Measurements from ENCODE around the gene RAB11B. TPM values are rescaled to one million over a fixed set of nuclear protein-coding genes. Genes with fewer than 3 reads are reported as not detected.

The RAB11B gene
- total RNA-seq, 1 experiment from 2014 or later: 140 TPM

DNA sequence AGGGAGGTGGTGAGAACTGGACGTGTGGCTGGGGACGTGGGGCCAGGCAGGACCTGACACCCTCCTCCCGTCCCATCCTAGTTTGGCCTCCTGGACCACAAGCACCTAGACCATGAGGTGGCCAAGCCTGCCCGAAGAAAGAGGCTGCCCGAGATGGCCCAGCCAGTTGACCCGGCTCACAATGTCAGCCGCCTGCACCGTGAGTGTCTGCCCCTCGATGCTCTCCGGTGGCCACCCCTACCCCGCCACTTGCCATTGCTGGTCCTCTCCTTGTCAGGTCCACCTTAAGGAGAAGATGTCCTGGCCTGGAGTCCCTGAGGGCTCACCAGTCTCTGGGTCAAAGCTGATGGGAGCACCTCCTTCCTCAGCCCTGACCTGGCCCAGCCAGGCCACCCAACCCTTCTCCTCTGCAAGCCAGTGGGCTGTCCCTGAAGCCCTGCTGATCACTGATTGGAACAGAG, 24.0 kb upstream of the RAB11B start:
- Histone ChIP-seq H3K36me3 (ENCODE audit: control insufficient read depth in 1 of 2, insufficient read depth in 2 of 2, low read length in 2 of 2) (no peaks in the 10 kb centered on the region; a peak in 1 of 4 replicates), H3K79me2 (ENCODE audit: insufficient read depth, low read length) (no peaks in the 10 kb centered on the region), H2AFZ (ENCODE audit: low read depth, low read length, poor library complexity, severe bottlenecking) (no peak overlapping the region), H4K20me1 (ENCODE audit: insufficient read depth) (no peaks in the 10 kb centered on the region), H3K9me2 (ENCODE audit: insufficient read depth) (no peaks in the 10 kb centered on the region), H3K4me3 (replicated peaks in 1 of 2; ENCODE audit: low read depth in 1 of 2, low read length in 2 of 2) (no peak overlapping the region; a peak in 1 of 4 replicates), H3K4me1 (ENCODE audit: control insufficient read depth in 1 of 2, insufficient read depth in 2 of 2, low read length in 2 of 2) (peaks cover 39 to 65% of the 10 kb centered on the region in 2 experiments), H3K9ac (ENCODE audit: low read length) (no peak overlapping the region), H3K4me2 (ENCODE audit: low read length) (peak overlapping the region; percentile 100; the same call in 1 of the 2 replicates), H3K27ac (ENCODE audit: low read depth, low read length) (no peak overlapping the region), H3K9me3 (ENCODE audit: control insufficient read depth in 1 of 2, insufficient read depth in 1 of 2, low read depth in 1 of 2, low read length in 2 of 2) (no peaks in the 10 kb centered on the region), H3K27me3 (ENCODE audit: insufficient read depth, low read length) (no peaks in the 10 kb centered on the region)
- POLR2A ChIA-PET: interaction anchor here (0.7 to 2.1 kb wide), 2 partner anchors 11 to 24 kb away, joined by 3 to 8 read pairs; no protein-coding TSS in a partner anchor
- DNase-seq (ENCODE audit: low read depth, low spot score) (no peak), ATAC-seq (no peak)
- intact Hi-C loops (cut with micrococcal nuclease): no loop called here
- BruUV-seq (replicated peaks): no TSS peak
- RAD21 ChIA-PET (ENCODE audit: low non-redundant PET in 1 of 2, low total read pairs in 2 of 2, uncharacterized antibody in 2 of 2, unreplicated experiment in 2 of 2): no interaction called here
- CTCF ChIA-PET: no interaction called here
- TF ChIP-seq, protein P1, sequence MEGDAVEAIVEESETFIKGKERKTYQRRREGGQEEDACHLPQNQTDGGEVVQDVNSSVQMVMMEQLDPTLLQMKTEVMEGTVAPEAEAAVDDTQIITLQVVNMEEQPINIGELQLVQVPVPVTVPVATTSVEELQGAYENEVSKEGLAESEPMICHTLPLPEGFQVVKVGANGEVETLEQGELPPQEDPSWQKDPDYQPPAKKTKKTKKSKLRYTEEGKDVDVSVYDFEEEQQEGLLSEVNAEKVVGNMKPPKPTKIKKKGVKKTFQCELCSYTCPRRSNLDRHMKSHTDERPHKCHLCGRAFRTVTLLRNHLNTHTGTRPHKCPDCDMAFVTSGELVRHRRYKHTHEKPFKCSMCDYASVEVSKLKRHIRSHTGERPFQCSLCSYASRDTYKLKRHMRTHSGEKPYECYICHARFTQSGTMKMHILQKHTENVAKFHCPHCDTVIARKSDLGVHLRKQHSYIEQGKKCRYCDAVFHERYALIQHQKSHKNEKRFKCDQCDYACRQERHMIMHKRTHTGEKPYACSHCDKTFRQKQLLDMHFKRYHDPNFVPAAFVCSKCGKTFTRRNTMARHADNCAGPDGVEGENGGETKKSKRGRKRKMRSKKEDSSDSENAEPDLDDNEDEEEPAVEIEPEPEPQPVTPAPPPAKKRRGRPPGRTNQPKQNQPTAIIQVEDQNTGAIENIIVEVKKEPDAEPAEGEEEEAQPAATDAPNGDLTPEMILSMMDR (IDR thresholded peaks at IDR 0.05 in 2 of 3, conservative IDR thresholded peaks at IDR 0.05 in 1 of 3; ENCODE audit: borderline replicate concordance in 1 of 3, insufficient read depth in 1 of 3, low read depth in 2 of 3, low read length in 2 of 3): no peak
- TF ChIP-seq POLR2AphosphoS5 (IDR thresholded peaks at IDR 0.05; ENCODE audit: low read depth, low read length) (no peak; the same call in 1 of the 2 replicates), ZFX (IDR thresholded peaks at IDR 0.05) (no peak), JUND (IDR thresholded peaks at IDR 0.05) (no peak), RAD21 (IDR thresholded peaks at IDR 0.05; ENCODE audit: low read depth) (no peak), SRF (IDR thresholded peaks at IDR 0.05; ENCODE audit: low read depth) (no peak), FOSL1 (IDR thresholded peaks at IDR 0.05; ENCODE audit: low read depth) (no peak), SIN3A (IDR thresholded peaks at IDR 0.05; ENCODE audit: low read depth) (no peak), EGR1 (IDR thresholded peaks at IDR 0.05; ENCODE audit: low read depth) (no peak), TCF7L2 (IDR thresholded peaks at IDR 0.05; ENCODE audit: borderline replicate concordance, extremely low read depth, insufficient read depth, insufficient read length) (no peak), ZNF274 (IDR thresholded peaks at IDR 0.05; ENCODE audit: low read depth, low read length) (no peak), EZH2phosphoT487 (IDR thresholded peaks at IDR 0.05; ENCODE audit: borderline replicate concordance) (no peak), ELF1 (IDR thresholded peaks at IDR 0.05; ENCODE audit: borderline replicate concordance, low read depth) (no peak), EZH2 (IDR thresholded peaks at IDR 0.05) (no peak)
- TF ChIP-seq, protein P2, sequence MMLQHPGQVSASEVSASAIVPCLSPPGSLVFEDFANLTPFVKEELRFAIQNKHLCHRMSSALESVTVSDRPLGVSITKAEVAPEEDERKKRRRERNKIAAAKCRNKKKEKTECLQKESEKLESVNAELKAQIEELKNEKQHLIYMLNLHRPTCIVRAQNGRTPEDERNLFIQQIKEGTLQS (IDR thresholded peaks at IDR 0.05): no peak
- TF ChIP-seq, protein P3, sequence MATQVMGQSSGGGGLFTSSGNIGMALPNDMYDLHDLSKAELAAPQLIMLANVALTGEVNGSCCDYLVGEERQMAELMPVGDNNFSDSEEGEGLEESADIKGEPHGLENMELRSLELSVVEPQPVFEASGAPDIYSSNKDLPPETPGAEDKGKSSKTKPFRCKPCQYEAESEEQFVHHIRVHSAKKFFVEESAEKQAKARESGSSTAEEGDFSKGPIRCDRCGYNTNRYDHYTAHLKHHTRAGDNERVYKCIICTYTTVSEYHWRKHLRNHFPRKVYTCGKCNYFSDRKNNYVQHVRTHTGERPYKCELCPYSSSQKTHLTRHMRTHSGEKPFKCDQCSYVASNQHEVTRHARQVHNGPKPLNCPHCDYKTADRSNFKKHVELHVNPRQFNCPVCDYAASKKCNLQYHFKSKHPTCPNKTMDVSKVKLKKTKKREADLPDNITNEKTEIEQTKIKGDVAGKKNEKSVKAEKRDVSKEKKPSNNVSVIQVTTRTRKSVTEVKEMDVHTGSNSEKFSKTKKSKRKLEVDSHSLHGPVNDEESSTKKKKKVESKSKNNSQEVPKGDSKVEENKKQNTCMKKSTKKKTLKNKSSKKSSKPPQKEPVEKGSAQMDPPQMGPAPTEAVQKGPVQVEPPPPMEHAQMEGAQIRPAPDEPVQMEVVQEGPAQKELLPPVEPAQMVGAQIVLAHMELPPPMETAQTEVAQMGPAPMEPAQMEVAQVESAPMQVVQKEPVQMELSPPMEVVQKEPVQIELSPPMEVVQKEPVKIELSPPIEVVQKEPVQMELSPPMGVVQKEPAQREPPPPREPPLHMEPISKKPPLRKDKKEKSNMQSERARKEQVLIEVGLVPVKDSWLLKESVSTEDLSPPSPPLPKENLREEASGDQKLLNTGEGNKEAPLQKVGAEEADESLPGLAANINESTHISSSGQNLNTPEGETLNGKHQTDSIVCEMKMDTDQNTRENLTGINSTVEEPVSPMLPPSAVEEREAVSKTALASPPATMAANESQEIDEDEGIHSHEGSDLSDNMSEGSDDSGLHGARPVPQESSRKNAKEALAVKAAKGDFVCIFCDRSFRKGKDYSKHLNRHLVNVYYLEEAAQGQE (IDR thresholded peaks at IDR 0.05; ENCODE audit: low read depth): no peak
- TF ChIP-seq, protein P4, sequence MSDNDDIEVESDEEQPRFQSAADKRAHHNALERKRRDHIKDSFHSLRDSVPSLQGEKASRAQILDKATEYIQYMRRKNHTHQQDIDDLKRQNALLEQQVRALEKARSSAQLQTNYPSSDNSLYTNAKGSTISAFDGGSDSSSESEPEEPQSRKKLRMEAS (IDR thresholded peaks at IDR 0.05): no peak
- TF ChIP-seq, protein P5, sequence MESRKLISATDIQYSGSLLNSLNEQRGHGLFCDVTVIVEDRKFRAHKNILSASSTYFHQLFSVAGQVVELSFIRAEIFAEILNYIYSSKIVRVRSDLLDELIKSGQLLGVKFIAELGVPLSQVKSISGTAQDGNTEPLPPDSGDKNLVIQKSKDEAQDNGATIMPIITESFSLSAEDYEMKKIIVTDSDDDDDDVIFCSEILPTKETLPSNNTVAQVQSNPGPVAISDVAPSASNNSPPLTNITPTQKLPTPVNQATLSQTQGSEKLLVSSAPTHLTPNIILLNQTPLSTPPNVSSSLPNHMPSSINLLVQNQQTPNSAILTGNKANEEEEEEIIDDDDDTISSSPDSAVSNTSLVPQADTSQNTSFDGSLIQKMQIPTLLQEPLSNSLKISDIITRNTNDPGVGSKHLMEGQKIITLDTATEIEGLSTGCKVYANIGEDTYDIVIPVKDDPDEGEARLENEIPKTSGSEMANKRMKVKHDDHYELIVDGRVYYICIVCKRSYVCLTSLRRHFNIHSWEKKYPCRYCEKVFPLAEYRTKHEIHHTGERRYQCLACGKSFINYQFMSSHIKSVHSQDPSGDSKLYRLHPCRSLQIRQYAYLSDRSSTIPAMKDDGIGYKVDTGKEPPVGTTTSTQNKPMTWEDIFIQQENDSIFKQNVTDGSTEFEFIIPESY (IDR thresholded peaks at IDR 0.05; ENCODE audit: extremely low read depth, insufficient replicate concordance, low read length): no peak
